NCI-H1105 treated with DMSO at 0.1 percent for 48 hours (cell line): Measurements from ENCODE around the gene GRIK4.

Source experiments
- DNase-seq: peaks from one replicate; lab custom pipeline; 2025; lab: John Stamatoyannopoulos, UW

GRIK4 gene

GRCh38 chr11:120956710-120957495 is 445.4 kb downstream of the GRIK4 start:
- no peak for DNase-seq

GRCh38 chr11:120958185-120958584 is 446.6 kb downstream of the GRIK4 start:
- DNase-seq, result no peak

- DNase-seq, result peak; percentile 59
Observed at GRCh38 chr11:120959189-120959588, 447.6 kb downstream of the GRIK4 start.

- DNase-seq, result no peak
Observed at GRCh38 chr11:120964857-120965256, 453.3 kb downstream of the GRIK4 start.

GRCh38 chr11:120966840-120967239 is 455.3 kb downstream of the GRIK4 start:
- DNase-seq, result no peak

- DNase-seq, result no peak
Observed at GRCh38 chr11:120969993-120970392, 458.4 kb downstream of the GRIK4 start.

- no peak for DNase-seq
Observed at GRCh38 chr11:120971825-120972224, 460.3 kb downstream of the GRIK4 start.

GRCh38 chr11:120972621-120973020 is 461.1 kb downstream of the GRIK4 start:
- DNase-seq, result no peak

GRCh38 chr11:120973501-120973900 is 462.0 kb downstream of the GRIK4 start:
- no peak for DNase-seq

GRCh38 chr11:120974466-120974865 is 462.9 kb downstream of the GRIK4 start:
- DNase-seq, result no peak

- DNase-seq, result no peak
Observed at GRCh38 chr11:120974965-120975364, 463.4 kb downstream of the GRIK4 start.

- no peak for DNase-seq
Observed at GRCh38 chr11:120977266-120978137, 466.0 kb downstream of the GRIK4 start.

GRCh38 chr11:120978701-120979100 is 467.2 kb downstream of the GRIK4 start:
- DNase-seq, result no peak

GRCh38 chr11:120985718-120986569 is 474.4 kb downstream of the GRIK4 start:
- DNase-seq, result peak; percentile 79

- DNase-seq, result no peak
Observed at GRCh38 chr11:120988603-120989002, 477.1 kb downstream of the GRIK4 start.

GRCh38 chr11:120991830-120992686 is 480.5 kb downstream of the GRIK4 start:
- DNase-seq, result no peak

GRCh38 chr11:120994091-120994859 is 482.7 kb downstream of the GRIK4 start:
- DNase-seq, result no peak

GRCh38 chr11:120995184-120995583 is 483.6 kb downstream of the GRIK4 start:
- DNase-seq, result no peak

GRCh38 chr11:120996973-120997372 is 485.4 kb downstream of the GRIK4 start:
- DNase-seq, result no peak

- no peak for DNase-seq
Observed at GRCh38 chr11:120998581-120998980, 487.0 kb downstream of the GRIK4 start.
